ENCODE measurements around the gene DMGDH. TPM values are rescaled to one million over a fixed set of nuclear protein-coding genes. Genes with fewer than 3 reads are reported as not detected.

DMGDH gene
- total and polyA plus RNA-seq, 2 of the 4 experiments (the other 2 are of a cell fraction) = 0.18 TPM; not detected in 1

DNA sequence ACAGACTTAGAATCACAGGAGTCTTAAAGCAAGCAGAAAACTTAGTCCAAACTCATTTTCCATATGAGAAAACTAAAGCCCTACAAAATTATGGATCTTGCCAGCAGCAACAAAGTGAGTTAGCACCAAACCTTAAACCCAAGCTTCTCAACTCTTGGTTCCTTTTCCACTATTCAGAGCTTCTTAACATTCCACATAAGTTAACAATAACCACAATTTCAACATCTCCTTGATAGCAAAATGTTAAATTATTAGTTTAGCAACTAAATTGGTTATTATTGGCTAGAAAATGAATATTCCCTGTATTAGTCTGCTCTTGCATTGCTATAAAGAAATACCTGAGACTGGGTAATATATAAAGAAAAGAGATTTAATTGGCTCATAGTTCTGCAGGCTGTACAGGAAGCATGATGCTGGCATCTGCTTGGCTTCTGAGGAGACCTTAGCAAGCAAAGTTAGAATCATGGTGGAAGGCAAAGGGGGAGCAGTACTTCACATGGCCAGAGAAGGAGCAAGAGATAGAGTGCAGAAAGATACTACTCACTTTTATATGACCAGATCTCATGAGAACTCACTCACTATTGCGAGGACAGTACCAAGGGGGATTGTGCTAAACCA is 58.1 kb downstream of the DMGDH start:
- Histone ChIP-seq H3K4me2 (ENCODE audit: low read depth, low read length) (no peak overlapping the region), H3K4ac (ENCODE audit: low read depth, low read length) (peak overlapping the region; percentile 60; the same call in 1 of the 2 replicates), H2BK120ac (ENCODE audit: low read depth, low read length) (peak overlapping the region; percentile 78), H3K36me3 (ENCODE audit: control insufficient read depth, insufficient read depth, low read length) (no peaks in the 10 kb centered on the region), H3K18ac (ENCODE audit: low read depth, low read length) (peak overlapping the region; percentile 1; the same call in 1 of the 2 replicates), H3K9me1 (ENCODE audit: insufficient read depth, low read length) (no peaks in the 10 kb centered on the region), H3K56ac (ENCODE audit: extremely low read depth, insufficient read depth, low read length) (no peak overlapping the region), H3K27ac (ENCODE audit: insufficient read depth, low read length) (peak overlapping the region; percentile 69; the same call in 1 of the 2 replicates), H2BK5ac (ENCODE audit: low read depth, low read length, poor library complexity, severe bottlenecking) (peak overlapping the region; percentile 81), H2AFZ (replicated peaks; ENCODE audit: low read length, poor library complexity) (no peak overlapping the region), H3K9me3 (ENCODE audit: control insufficient read depth, insufficient read depth, low read length) (peaks cover 6% of the 10 kb centered on the region), H2AK5ac (ENCODE audit: low read depth, low read length) (peak overlapping the region; percentile 49; the same call in 1 of the 2 replicates), H3K4me3 (ENCODE audit: insufficient read depth, low read depth, low read length) (no peak overlapping the region), H3K4me1 (ENCODE audit: control insufficient read depth, insufficient read depth, low read length) (peaks cover 3% of the 10 kb centered on the region; the same call in 1 of the 2 replicates), H4K20me1 (ENCODE audit: insufficient read depth, low read length) (no peaks in the 10 kb centered on the region), H3K9ac (ENCODE audit: low read depth, low read length) (no peak overlapping the region), H4K91ac (ENCODE audit: insufficient read depth, low read depth, low read length) (peak overlapping the region; percentile 43), H3K14ac (replicated peaks; ENCODE audit: low read depth, low read length) (peak overlapping the region; percentile 50), H2BK15ac (ENCODE audit: low read depth, low read length) (0 out of 3 replicates have a peak overlapping the region, but pooled peaks have one; percentile 76), H2BK20ac (ENCODE audit: low read depth, low read length) (peak overlapping the region; percentile 50; the same call in 1 of the 2 replicates), H4K5ac (ENCODE audit: low read depth, low read length) (peak overlapping the region; percentile 27; the same call in 1 of the 2 replicates), H4K8ac (ENCODE audit: low read depth in 2 of 2, low read length in 2 of 2) (peak overlapping the region in 1 of 2 experiments; percentile 83; a peak in 2 of 4 replicates), H2AK9ac (replicated peaks; ENCODE audit: low read depth, low read length, poor library complexity) (no peak overlapping the region), H3K27me3 (ENCODE audit: control insufficient read depth, insufficient read depth, low read length) (no peaks in the 10 kb centered on the region), H3K79me1 (ENCODE audit: low read depth in 1 of 2, low read length in 2 of 2) (no peaks in the 10 kb centered on the region), H3K23ac (ENCODE audit: low read depth, low read length) (no peak overlapping the region; the same call in 1 of the 2 replicates)
- peak; percentile 75 for TF ChIP-seq CEBPB (IDR thresholded peaks at IDR 0.05; ENCODE audit: low read depth, low read length)
- no peak for TF ChIP-seq BHLHE40 (IDR thresholded peaks at IDR 0.05; ENCODE audit: low read depth, low read length)
- TF ChIP-seq, protein P1, sequence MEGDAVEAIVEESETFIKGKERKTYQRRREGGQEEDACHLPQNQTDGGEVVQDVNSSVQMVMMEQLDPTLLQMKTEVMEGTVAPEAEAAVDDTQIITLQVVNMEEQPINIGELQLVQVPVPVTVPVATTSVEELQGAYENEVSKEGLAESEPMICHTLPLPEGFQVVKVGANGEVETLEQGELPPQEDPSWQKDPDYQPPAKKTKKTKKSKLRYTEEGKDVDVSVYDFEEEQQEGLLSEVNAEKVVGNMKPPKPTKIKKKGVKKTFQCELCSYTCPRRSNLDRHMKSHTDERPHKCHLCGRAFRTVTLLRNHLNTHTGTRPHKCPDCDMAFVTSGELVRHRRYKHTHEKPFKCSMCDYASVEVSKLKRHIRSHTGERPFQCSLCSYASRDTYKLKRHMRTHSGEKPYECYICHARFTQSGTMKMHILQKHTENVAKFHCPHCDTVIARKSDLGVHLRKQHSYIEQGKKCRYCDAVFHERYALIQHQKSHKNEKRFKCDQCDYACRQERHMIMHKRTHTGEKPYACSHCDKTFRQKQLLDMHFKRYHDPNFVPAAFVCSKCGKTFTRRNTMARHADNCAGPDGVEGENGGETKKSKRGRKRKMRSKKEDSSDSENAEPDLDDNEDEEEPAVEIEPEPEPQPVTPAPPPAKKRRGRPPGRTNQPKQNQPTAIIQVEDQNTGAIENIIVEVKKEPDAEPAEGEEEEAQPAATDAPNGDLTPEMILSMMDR (conservative IDR thresholded peaks at IDR 0.05; ENCODE audit: low read depth, low read length) = peak; percentile 30
- TF ChIP-seq FOS (IDR thresholded peaks at IDR 0.05; ENCODE audit: low read depth, low read length) = no peak
- TF ChIP-seq, protein P2, sequence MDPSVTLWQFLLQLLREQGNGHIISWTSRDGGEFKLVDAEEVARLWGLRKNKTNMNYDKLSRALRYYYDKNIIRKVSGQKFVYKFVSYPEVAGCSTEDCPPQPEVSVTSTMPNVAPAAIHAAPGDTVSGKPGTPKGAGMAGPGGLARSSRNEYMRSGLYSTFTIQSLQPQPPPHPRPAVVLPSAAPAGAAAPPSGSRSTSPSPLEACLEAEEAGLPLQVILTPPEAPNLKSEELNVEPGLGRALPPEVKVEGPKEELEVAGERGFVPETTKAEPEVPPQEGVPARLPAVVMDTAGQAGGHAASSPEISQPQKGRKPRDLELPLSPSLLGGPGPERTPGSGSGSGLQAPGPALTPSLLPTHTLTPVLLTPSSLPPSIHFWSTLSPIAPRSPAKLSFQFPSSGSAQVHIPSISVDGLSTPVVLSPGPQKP (IDR thresholded peaks at IDR 0.05; ENCODE audit: borderline replicate concordance, low read depth, low read length) = no peak
- ChIA-PET POLR2A (ENCODE audit: unreplicated experiment) (no interaction called here), CTCF (interaction anchor here (0.6 kb wide), 1 partner anchor 28 kb away, joined by 3 read pairs; no protein-coding TSS in a partner anchor)
- WGBS, 2 experiments (ENCODE audit: extremely low coverage in 2 of 2, insufficient read length in 1 of 2) = no CpG with 5 or more reads among the region's 1 CpG
- dilution Hi-C loops (cut with HindIII; ENCODE audit: low sequenced_read_pairs, unreplicated experiment) (no loop called here), in situ Hi-C loops (cut with MboI; ENCODE audit: low sequenced_read_pairs) (no loop called here), intact Hi-C loops (cut with micrococcal nuclease) (no loop called here)
- no TSS peak for BruUV-seq (replicated peaks)
- peak; percentile 87 for ATAC-seq (ENCODE audit: low read depth)
- peak; percentile 90 for DNase-seq
